Kidney capillary endothelial cell (primary cell): ENCODE results near the gene KRT82.

Experiments used
- DNase-seq: peaks from one replicate; pipeline ENCODE4 v3.0.0-alpha.2; 2018; ENCODE audit warnings: low spot score

Gene KRT82

DNA sequence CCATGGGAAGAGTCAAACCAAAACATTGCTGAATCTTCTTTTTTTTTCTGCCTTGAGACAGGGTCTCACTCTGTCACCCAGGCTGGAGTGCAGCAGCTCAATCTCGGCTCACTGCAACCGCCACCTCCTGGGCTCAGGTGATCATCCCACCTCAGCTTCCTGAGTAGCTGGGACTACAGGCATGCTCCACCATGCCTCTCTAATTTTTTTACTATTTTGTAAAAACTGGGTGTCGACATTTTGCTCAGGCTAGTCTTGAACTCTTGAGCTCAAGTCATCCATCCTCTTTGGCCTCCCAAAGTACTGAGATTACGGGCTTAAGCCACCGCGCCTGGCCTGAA, 29.5 kb upstream of the KRT82 start:
- no peak for DNase-seq

DNA sequence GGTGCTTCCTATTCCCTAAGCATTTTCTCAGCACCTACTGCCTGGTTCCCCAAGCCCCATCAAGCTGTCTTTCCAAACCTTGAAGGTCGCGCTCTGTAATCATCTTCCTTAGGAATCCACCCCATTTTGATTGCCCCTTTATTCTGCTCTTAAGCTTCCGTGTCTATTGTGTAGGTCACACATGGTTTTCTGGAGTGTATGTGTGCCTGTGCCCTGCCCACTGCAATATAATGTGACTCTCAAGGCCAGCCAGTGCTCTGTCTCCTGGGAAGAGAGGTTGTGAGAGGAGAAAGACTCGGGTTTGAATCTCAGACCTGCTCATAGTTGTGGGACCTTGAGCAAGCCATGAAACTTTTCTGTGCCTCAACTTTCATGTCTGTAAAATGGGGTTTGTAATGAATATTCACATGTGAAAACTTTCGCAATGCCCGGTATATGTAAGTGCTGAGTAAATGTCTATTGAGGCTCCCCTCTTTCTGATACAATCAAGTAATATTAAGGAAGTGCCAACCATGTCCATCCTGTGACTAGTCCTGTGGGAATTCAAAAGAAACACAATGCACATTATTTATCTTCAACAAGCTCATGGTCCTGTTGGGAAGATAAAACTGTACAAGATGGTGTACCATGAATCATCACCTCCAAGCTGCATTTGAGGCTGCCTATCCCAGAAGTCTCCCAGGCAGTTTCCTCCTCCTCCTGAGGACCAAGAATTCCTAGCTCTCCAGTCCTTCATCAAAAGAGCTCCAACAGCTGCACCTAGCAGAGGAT, 28.8 kb upstream of the KRT82 start:
- no peak for DNase-seq

DNA sequence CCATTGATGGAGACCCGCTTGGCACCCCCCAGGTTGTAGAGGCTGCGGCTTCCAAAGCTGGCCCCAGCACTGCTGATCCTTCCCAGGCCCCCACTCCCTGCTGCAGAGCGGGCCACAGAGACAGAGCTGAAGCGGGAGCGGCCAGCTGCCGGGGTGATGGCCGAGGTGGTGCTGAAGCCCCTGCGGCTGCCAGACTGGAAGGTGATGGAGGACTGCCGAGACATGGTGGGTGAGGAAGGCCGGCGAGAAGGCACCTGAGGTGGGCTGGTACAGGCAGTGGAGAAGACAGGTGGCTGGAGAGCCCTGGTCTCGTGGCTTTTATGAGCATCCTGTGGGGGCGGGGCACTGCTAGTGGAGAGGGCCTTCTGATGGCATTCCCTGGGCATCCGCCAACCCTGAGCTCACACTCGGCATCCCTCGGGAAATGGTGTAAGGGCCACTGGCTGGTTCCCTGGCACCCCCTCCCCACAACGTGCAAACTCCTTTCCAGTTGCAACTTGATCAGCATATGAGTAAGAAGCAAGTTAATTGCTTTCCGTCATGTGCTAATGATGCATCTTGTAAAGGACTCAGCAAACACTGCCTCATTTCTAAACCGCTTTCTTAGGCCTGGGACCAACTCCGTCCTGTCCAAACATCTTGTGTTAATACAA, 28.1 kb upstream of the KRT82 start, which contains the start of gene KRT75:
KRT75 (minus strand) TSS at position 291 of the 653 bp plus-strand sequence; CDS start at position 224, 67 bp downstream.
- DNase-seq = no peak

DNA sequence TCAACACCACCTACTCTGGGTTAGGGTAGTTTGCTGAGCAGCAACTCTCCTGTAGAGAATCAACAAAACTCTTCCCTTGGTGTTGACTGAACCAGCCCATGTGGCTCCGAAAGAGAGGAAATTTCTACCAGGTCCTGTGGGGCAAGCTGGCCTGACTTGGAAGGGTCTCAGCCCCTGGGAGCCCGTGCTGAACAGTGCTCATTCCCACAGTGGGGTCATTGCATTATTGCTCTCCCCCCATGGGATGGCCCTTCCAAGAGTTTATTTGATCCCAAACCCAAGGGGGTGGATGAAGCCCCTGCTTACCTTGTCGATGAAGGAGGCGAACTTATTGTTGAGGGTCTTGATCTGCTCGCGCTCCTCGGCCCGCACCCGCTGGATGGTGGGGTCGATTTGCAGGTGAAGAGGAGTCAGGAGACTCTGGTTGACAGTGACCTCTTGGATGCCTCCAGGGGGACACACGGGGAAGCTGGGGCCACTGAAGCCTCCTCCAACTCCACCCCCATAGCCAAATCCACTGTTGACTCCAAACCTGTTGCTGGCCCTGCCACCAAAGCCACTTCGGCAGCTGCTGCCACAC, 27.5 kb upstream of the KRT82 start:
- DNase-seq = no peak

DNA sequence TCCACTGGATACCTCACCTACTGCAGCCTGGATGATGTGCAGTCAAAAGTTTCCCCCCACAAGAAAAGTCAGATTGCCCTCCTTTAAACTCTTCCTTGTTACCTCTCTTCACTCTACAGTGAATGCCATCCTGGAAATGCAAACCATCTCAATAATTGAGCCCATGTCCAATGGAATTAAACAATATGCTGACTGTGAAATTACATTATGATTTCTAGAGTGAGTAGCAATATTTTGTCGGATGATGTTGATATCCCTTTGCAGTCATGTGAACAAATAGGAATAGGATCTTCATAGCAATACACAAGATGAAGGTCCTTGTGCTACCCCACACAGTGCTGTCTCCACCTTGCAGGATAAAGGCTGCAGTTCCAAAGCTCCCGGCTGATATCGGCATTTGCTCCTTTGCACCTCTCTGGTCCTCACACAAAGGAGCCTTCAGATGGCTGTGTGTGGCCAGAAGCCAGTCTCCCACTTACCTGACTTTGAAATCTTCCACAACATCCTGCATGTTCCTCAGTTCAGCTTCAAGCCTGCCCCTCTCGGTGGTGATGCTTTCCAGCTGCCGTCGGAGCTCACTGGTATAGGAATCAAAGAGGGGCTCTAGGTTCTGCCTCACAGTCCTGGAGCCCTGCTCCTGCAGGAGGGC, 26.5 kb upstream of the KRT82 start:
- DNase-seq = no peak

DNA sequence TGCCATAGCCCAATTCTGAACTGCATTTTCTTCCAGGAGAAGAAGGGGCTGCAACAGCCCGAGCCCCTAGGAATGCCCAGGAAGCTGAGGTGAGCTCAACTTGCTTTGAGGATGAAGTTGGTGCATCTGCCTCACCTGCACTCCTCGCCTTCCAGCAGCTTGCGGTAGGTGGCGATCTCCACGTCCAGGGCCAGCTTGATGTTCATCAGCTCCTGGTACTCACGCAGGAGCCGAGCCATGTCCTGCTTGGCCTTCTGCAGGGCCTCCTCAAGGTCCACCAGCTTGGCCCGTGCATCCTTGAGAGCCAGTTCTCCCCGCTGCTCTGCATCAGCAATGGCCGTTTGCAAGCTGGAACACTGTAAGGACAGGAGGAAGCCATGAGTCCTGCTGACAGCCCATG, 22.0 kb upstream of the KRT82 start:
- no peak for DNase-seq

DNA sequence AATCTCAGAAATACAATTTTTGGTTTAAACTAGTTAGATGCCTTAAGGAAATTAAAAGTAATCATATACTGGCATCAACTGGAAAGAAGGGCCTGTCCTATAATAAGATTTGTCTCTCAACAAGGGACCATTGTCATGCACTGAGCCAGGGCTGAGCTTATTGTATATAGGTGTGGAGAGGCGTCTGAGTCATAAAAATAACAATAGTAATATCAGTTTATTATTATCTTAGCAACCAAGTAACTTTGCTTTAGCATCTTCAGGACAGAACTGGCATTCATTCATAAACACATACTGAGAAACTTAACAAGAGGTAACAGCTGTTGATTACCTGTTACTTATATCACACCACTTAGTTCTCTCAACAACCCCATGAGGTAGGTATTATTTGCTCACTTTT, 20.9 kb upstream of the KRT82 start:
- DNase-seq = no peak

DNA sequence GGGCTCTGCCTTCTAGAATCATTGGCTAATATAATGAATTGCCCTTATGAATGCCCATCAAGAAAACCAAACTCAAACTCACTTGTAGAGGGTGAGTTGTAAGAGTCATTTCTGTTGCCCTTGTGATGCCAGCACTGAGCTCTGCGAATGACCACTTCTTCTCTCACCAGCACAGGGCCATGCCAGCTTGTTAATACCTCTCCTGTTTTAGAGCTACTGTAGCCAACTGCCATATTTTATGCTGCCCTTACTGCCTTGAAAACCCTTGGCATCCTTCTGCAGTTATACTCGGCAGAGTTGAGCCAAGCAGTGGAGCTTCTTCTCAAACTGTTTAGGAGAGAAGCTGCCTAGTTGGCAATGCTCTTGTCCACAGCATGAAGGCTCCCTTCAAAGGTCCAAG, 19.9 kb upstream of the KRT82 start:
- DNase-seq = no peak

DNA sequence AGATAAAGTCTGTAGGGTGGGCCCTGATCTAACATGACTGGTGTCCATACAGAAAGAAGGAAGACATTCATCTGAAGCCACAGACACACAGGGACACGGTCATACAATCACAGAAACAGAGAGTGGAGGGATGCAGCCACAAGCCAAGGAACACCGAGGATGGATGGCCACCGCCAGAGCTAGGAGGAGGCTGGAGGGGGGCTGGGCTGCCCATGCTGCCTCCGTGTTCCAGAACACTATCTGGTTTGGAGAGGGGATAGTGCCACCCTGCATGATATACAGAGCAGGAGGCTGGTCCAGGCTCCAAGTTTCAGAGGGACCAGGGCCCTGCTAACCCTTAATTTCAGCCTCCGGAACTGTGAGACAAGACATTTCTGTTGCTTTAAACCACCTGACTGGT, 19.3 kb upstream of the KRT82 start:
- no peak for DNase-seq

DNA sequence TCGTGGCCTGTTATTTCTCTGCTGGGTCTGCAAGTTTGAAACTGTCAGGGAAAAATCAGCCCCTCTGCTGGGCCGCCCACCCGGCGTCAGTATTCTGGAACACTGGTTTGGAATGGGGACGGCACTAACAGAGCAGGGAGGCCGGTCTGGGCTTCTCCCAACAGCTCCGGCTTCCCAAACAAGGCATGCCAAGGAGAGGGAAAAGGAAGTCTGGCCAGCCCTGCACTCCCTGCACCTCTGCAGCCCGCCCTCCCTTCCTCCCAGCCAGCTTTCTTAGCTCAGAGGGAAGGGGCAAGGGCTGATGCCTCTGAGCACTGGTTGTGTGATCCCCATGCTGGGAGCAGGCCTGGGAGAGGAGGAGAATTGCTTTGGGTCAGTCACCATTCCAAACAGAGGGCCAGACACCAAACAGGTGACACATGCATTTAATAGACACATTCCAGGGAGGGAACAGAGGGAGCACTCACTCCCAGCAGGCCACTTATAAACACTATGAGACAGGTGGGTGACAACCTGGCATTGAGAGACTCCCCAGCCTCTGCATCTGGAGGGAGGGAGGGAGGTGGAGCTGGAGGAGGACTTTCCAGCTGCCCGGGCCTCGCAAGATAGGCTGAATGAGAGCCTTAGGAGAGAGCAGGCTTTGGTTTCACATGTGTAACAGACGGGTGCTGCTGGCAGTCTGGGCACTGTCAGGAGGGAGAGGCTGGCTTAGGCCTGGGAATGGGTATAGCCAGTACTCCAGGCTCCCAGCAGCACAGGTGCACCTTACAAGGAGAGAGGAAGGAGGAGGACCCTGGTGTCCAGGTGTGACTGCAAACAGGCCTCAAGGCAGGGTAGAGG, 17.7 kb upstream of the KRT82 start:
- no peak for DNase-seq

DNA sequence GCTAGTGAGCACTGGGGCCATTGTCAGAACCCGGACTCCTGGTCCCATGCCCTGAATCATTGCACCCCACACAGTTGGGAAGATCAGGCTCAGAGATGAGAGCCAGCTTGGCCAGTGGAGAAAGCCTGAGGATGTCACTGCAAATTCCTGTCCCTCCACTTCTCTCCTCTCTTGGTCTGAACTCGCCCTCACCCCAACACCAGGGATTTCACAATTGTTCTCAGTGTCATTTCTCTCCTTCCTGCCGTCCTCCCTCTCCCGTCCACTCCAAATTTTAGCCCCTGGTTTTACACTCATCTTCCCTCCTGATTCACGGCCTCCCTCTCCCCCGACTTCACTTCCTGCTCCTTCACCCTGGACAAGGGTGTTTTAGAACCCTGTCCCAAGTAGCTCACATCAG, 16.9 kb upstream of the KRT82 start:
- DNase-seq = no peak

DNA sequence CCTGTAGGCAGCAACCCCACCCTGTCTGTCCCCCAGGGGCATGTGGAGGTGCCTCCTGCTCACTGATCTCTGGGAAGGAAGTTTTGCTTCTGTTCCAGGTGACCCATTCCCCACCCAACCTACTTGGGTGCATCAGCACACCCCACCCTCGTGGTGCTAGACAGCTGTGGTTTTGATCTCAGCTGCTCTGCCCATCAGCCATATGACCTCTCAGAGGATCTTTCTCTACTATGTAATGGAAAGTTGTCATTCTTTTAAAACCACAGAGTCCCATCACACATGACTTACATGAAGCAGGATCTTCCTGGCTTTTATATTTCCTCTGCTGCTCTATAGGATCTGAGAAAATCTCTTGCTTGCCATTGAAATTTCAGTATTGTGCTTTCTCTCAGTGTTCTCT, 13.5 kb upstream of the KRT82 start:
- DNase-seq = no peak

DNA sequence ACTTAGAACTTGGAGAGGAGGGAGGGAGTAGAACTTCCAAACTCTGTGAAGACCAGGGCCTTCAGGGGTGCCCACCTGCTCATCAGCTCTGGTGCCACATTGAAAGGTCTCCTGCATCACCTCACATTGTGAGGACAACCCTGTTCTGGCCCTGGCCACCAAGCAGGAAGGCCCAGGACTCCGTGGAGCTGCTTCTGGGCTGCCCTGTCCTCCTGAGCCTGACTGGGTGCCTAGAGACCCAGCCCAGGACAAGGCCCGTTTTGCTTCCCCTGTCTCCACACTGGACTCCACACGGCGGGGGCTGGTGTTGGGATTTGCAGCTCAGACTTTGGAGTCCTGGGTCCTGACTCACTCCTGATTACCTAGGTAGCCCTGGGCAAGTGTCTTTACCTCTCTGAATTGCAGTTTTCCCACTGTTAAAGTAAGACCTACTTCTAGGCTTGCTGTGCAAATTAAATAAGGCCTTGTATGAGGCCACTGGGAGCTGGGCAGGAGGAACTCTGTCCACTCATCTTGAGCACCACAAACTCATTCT, 12.5 kb upstream of the KRT82 start:
- no peak for DNase-seq

DNA sequence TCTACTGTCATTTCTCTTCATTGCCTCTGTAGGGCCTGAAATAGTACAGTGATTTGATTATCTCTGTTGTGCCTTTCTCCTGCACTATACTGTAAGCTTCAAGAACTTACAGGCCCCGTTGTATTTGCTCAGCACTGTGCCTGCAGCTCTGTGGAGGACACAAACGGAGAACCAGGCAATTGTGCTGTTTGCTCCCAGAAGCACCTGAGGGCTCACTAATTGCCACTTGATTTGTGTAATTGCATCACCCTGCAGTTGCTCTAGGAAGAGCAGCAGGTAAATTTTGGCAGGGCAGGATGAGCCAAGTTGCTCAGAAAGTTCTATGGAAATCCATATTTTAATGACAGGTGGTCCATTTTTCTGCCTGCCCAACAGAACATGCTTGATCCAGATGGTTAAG, 11.6 kb upstream of the KRT82 start:
- no peak for DNase-seq

DNA sequence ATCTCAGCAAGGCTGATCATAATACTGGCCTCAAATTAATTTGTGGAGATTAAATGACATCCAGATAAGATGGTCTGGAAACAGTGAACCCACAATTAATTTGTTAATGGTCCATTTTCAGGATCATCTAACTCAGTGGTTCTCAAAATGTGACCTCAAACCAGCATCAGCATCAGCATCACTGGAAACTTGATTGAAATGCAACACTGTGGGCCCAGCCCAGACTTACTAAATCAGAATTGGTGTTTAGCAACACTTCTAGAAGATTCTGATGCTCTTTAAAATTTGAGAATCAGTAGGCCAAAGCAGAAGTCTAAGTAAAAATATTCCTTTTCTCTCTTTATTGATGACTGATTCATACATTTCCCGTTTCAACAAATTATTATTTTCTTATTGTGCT, 10.7 kb upstream of the KRT82 start:
- DNase-seq = no peak

DNA sequence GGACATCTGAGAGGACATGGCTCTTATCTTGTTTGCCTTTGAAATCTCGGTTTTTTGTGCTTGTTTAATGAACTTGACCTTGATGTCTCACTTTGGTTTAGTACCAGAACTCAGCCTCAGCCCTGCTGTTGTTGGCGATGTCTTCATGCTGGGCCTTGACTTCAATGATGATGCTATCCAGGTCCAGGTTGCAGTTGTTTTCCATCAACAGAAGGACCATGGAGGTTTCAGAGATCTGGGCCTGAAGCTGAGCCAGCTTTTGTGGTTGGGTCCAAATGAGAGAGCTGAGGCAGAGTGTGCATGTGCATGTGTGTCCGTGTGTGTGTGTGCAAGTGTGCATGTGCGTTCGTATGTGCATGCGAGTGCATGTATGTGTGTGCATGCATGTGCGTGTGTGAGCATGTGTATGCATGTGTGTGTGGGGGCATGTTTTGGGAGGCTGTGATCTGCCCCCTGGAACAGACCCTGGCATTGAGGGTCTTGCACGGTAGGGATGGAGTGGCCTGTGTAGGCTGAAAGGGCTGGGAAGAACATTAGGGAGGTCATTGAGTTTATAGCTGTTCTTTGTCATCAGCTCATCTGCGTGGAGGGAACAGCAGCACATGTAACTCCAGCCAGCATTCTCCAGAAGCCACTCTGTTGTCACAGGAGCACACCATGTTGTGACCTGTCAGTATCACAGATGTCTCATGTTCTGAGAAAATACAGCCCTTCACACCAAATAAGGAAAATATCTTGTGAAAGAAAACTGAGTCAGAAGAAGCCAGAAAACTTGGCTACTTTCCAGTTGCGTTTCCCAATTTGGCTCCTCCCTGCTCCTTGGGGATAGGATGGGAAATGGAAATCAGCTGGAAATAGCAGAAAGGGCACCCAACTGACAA, 10.0 kb upstream of the KRT82 start:
- DNase-seq = no peak

DNA sequence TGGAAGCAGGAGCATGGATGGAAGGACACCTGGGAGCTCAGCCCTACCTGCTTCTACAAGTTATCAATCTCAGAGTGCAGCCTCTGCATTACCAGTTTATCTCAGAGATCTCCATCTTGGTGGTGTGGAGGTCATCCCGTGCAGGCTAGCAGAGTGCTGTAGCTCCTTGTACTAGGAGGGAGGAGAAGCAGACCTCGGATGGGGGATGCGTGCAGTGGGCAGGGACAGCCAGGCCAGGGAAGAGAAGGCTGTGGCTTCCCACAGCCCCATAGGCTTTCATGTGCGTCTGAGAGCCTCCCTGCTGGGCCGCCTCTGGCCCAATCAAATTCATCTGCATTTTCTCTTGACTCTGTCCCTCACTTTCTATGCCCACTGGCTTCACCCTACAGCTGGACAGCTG, 8.8 kb upstream of the KRT82 start:
- no peak for DNase-seq

DNA sequence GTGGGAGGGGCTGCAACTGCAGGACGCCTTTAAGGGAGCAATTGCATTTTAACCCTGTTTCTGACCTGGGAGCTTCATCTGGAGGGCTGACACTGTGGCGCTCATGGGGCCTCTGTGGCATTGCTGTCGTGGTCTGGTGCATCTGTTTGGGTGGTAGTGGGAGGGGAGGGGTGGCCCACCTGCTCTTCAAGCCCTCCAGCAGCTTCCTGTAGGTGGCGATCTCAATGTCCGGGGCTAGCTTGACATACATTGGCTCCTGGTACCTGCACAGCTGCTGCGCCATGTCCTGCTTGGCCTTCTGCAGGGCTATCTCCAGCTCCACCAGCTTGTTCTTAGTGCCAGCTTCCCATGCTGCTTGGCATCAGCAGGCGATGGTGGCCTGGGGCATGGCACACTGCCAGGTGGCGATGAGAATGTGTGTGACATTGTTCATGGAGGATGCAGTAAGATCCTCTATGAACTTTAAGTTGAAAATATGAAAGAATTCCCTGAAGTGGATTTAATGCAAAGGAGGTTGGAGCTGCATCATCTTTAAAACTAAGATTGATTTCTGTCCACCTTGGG, 7.7 kb upstream of the KRT82 start:
- no peak for DNase-seq

DNA sequence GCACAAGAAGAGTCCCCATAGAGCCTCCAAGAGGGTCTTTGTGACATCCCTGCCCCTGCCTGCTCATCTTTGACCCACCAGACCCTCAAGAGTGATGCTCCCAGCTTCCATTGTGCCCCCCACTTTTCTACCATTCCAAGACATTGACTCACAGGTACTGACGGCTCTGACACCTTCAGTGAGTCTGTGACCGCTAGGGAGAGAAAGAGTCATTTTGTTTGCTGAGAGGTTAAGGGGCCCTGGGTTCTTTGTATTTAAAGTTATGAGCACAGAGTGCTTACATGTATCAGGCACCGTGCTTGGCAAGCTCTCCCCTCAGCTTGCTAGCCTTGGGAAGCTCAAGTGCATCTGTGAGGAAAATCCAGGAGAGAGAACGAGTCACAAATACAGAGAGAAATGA, 7.1 kb upstream of the KRT82 start:
- DNase-seq = no peak

DNA sequence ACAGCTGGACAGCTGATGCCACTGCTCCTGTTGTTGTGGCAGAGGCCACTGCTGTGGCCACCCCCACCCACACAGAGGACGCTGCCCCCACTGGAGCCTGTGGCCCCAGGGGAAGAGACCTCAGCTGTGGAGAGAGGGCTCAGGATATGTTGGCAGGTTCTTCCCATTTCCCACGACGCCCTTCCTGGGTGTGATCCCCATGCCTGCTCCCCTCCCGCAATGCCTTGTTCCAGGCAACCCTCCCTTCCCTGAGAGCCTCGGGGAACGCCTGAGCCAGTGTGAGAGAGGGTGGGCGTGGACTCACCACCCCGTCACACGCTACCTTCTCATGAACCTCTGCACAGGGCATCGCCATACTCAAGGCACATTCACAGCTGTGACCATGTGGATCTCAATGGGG, 5.7 kb upstream of the KRT82 start:
- DNase-seq = no peak
